Measurements from ENCODE around the gene ARHGAP31. TPM values are rescaled to one million over a fixed set of nuclear protein-coding genes. Genes with fewer than 3 reads are reported as not detected.

Gene ARHGAP31
- total RNA-seq, 6 experiments from 2014 or later: 1.6 to 8.7 (median 4.9) TPM

DNA sequence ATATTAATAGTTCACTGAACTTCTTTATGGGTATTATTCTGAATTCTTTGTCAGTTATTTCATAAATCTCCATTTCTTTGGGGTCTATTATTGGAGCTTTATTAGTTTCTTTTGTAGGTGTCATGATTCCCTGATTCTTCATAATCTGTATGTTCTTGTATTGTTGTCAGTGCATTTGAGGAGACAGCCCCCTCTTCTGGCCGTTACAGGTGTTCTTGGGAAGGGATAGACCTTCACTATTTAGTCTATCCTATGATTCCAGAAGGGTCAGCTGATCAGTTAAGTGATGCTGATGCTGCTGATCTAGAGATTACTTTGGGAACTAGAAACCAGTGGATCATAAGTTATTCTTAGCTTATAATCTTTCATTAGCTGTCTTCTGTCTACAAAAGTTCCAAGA, 134.4 kb downstream of the ARHGAP31 start:
- Histone ChIP-seq H3K27ac (no peak overlapping the region), H3K27me3 (no peaks in the 10 kb centered on the region), H3K4me1 (no peaks in the 10 kb centered on the region), H3K9me3 (peaks cover 0 to 37% (median 13%) of the 10 kb centered on the region in 4 donors), H3K36me3 (peaks cover 5 to 24% (median 20%) of the 10 kb centered on the region in 4 donors), H3K4me3 (no peak overlapping the region)
- no peak for DNase-seq
- intact Hi-C loops (cut with DNase I): no loop called here
- ATAC-seq: no peak
- TF ChIP-seq POLR2A (IDR thresholded peaks at IDR 0.05): no peak
- TF ChIP-seq, protein P1, sequence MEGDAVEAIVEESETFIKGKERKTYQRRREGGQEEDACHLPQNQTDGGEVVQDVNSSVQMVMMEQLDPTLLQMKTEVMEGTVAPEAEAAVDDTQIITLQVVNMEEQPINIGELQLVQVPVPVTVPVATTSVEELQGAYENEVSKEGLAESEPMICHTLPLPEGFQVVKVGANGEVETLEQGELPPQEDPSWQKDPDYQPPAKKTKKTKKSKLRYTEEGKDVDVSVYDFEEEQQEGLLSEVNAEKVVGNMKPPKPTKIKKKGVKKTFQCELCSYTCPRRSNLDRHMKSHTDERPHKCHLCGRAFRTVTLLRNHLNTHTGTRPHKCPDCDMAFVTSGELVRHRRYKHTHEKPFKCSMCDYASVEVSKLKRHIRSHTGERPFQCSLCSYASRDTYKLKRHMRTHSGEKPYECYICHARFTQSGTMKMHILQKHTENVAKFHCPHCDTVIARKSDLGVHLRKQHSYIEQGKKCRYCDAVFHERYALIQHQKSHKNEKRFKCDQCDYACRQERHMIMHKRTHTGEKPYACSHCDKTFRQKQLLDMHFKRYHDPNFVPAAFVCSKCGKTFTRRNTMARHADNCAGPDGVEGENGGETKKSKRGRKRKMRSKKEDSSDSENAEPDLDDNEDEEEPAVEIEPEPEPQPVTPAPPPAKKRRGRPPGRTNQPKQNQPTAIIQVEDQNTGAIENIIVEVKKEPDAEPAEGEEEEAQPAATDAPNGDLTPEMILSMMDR (IDR thresholded peaks at IDR 0.05): no peak
- WGBS (ENCODE audit: insufficient coverage, low coverage, low lambda C conversion rate, missing lambda C conversion rate): no CpG with 5 or more reads among the region's 1 CpG

DNA sequence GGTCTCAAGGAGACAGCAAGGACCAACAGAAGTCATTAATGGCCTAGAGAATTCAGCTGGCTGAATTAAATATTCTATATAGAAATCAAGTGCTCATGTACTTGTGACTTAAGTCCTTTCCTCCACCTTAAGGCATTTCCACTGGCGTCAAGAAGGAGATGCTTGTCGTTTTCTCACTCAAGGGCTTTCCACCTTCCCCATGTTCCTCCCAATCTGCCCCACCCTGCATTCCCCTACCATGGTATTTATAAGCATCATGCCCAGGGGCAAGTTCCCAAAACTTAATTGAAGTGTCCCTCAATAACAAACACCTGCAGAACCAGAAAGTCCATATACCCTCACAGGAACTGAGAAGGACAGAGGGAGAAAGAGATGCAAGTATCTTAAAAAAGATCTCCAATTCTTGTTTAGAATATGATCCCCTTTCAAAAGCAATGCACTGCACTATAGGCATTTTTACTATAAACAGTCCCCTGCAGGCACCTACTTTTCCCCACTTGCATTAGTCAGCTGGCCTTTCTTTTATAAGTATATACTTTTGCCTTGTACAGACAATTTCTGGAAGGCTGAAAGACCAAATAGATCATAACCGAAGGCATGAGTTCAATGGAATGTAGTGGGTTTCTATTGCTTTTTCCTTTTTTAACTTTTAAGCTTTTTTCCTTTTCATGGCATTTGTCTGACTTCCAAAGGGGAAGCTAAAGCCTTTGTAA, 139.6 kb downstream of the ARHGAP31 start:
- H3K9me3 ChIP-seq: peaks cover 0 to 8% (median 0%) of the 10 kb centered on the region in 4 donors
- WGBS (ENCODE audit: insufficient coverage, low coverage, low lambda C conversion rate, missing lambda C conversion rate): 98% methylated on average over 3 of the region's 3 CpGs
- H3K4me1 ChIP-seq: no peaks in the 10 kb centered on the region
- ATAC-seq (no peak), DNase-seq (no peak)
- H3K4me3 ChIP-seq: no peak overlapping the region
- H3K27me3 ChIP-seq: no peaks in the 10 kb centered on the region
- no peak for TF ChIP-seq POLR2A (IDR thresholded peaks at IDR 0.05)
- TF ChIP-seq, protein P1 (IDR thresholded peaks at IDR 0.05): no peak
- no peak overlapping the region for H3K27ac ChIP-seq
- peaks cover 11 to 68% (median 46%) of the 10 kb centered on the region in 4 donors for H3K36me3 ChIP-seq
- intact Hi-C loops (cut with DNase I): no loop called here

DNA sequence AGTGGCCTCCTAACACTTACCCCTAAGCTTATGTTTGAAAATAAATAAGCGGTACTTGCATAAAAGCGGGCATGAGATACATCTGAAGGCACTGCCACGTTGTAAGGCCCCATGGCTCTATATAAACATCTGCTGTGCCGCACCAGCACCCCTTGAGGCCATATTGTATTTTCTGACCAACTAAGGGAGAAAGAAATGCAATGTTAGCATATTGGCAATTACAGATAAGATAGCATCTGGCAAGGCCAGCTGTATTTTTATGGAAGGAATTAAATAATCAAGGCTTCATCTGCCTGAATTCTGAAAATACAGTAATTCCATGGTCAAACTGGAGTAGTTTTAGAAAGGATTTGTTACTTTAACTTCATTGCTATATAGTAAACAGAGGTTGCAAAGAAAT, 140.5 kb downstream of the ARHGAP31 start:
- Histone ChIP-seq H3K4me1 (no peaks in the 10 kb centered on the region), H3K4me3 (no peak overlapping the region), H3K36me3 (peaks cover 11 to 68% (median 42%) of the 10 kb centered on the region in 4 donors), H3K27ac (no peak overlapping the region), H3K27me3 (no peaks in the 10 kb centered on the region), H3K9me3 (no peaks in the 10 kb centered on the region)
- TF ChIP-seq, protein P1 (IDR thresholded peaks at IDR 0.05): no peak
- no peak for TF ChIP-seq POLR2A (IDR thresholded peaks at IDR 0.05)
- 92% methylated on average over 4 of the region's 4 CpGs for WGBS (ENCODE audit: insufficient coverage, low coverage, low lambda C conversion rate, missing lambda C conversion rate)
- DNase-seq (no peak), ATAC-seq (no peak)
- intact Hi-C loops (cut with DNase I): no loop called here

DNA sequence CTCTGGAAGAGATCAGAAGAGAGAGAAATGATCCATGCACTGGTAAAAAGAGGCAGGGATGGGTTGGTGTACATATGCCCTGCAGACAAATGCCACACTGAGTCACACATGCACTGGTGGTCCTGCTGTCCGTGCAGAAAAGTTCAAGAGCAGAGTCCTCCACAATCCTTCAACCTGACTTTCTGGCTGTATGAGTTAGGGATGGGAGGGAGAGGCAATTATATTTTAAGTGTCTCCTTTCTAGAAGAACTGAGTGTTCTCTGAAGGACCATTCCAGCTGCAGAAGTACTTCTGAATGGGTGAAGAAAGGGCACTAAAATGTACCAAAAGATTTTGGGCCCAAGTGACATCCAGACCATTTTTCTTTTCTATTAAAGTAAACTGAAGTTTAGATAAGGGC, 142.8 kb downstream of the ARHGAP31 start:
- intact Hi-C loops (cut with DNase I): no loop called here
- no peak for ATAC-seq
- H3K4me3 ChIP-seq: no peak overlapping the region
- 91% methylated on average over 1 of the region's 1 CpG for WGBS (ENCODE audit: insufficient coverage, low coverage, low lambda C conversion rate, missing lambda C conversion rate)
- no peaks in the 10 kb centered on the region for H3K27me3 ChIP-seq
- TF ChIP-seq, protein P1 (IDR thresholded peaks at IDR 0.05): no peak
- no peak for TF ChIP-seq POLR2A (IDR thresholded peaks at IDR 0.05)
- H3K4me1 ChIP-seq: no peaks in the 10 kb centered on the region
- no peak for DNase-seq
- H3K9me3 ChIP-seq: no peaks in the 10 kb centered on the region
- no peak overlapping the region for H3K27ac ChIP-seq
- peaks cover 6 to 63% (median 31%) of the 10 kb centered on the region in 4 donors for H3K36me3 ChIP-seq

Data from right lobe of liver (tissue), 6 donors.